Fibroblast of lung (primary cell): ENCODE data around the gene HNRNPA2B1.

Experiments
- EZH2 ChIP-seq: IDR thresholded peaks from 2 replicates; pipeline ENCODE4 v1.5.1; 2012; ENCODE audit warnings: low read length, control low read depth, mild to moderate bottlenecking; ENCODE audit errors: missing control alignments
- TF ChIP-seq, protein P1 (sequence below), 2 donors: IDR thresholded peaks in 1 of 2; conservative IDR thresholded peaks in 1 of 2; 1 replicate in 1 of 2; 2 replicates in 1 of 2; pipeline ENCODE4 v1.5.1; 2011 to 2012; ENCODE audit warnings: low read length in 2 of 2, control low read depth in 1 of 2, inconsistent platforms in 1 of 2, low read depth in 1 of 2, mild to moderate bottlenecking in 1 of 2

DNA sequence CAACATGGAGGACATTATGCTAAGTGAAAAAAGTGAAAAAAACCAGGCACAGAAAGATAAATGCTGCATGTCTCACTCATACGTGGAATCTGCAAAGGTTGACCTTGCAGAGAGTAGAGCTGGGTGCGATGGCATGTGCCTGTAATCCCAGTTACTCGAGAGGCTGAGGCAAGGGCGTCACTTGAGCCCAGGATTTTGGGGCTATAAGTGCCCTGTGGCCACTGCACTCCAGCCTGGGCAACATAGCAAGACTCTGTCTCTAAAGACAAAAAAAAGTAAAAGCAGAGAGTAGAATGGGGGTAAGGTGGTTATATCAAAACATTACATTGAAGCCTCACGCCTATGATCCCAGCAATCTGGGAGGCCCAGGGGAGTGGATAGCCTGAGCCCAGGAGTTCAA lies 23.8 kb upstream of the HNRNPA2B1 start:
- TF ChIP-seq, protein P1, sequence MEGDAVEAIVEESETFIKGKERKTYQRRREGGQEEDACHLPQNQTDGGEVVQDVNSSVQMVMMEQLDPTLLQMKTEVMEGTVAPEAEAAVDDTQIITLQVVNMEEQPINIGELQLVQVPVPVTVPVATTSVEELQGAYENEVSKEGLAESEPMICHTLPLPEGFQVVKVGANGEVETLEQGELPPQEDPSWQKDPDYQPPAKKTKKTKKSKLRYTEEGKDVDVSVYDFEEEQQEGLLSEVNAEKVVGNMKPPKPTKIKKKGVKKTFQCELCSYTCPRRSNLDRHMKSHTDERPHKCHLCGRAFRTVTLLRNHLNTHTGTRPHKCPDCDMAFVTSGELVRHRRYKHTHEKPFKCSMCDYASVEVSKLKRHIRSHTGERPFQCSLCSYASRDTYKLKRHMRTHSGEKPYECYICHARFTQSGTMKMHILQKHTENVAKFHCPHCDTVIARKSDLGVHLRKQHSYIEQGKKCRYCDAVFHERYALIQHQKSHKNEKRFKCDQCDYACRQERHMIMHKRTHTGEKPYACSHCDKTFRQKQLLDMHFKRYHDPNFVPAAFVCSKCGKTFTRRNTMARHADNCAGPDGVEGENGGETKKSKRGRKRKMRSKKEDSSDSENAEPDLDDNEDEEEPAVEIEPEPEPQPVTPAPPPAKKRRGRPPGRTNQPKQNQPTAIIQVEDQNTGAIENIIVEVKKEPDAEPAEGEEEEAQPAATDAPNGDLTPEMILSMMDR (conservative IDR thresholded peaks at IDR 0.05 in 1 of 2, IDR thresholded peaks at IDR 0.05 in 1 of 2; ENCODE audit: low read depth in 1 of 2, low read length in 2 of 2), result no peak
- TF ChIP-seq EZH2, result no peak
